ENCODE measurements around the gene NRIP3. TPM values are rescaled to one million over a fixed set of nuclear protein-coding genes. Genes with fewer than 3 reads are reported as not detected.

The NRIP3 gene
- total RNA-seq = 1 to 10 TPM in 1 of 4 donors, under 1 TPM in 1, not detected in 2; 0.80 to 1.7 TPM

DNA sequence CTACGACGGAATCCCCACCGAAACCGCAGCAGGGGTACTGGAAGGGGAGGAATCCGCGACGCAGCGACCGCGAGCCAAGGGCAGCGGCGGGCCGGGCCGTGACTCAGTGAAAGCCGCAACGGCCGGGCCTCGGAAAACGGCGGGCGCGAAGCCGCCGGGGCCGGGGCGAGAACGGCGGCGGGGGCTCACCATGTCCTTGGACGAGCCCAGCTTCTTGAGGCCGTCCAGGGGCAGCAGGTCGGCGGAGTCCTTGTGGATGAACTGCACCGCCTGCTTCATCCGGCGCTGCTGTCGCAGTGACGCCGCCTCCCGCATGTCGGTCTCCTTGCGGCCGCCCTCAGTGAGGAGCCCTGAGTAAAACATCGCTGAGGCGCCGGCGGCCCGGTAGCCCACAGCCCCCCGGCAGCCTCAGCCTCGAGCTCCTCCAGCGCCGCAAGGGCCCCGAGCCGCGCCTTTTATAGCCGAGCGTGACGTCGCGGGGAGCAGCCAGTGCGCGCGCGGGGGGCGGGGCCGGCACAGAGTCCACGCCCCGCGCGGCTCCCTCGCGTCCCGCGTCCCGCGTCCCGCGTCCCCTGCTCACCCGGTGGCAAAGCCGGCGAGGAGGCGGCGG lies at the start of gene NRIP3:
Gene NRIP3, minus strand, starts transcription at position 429 of the 610 bp plus-strand sequence. Its CDS starts 66 bp downstream, at position 363.
- H3K27me3 ChIP-seq = peaks cover 0 to 13% of the 10 kb centered on the region in 2 donors
- H3K27ac ChIP-seq = peak within 1 kb of the TSS in 1 of 4 donors; percentile 38

DNA sequence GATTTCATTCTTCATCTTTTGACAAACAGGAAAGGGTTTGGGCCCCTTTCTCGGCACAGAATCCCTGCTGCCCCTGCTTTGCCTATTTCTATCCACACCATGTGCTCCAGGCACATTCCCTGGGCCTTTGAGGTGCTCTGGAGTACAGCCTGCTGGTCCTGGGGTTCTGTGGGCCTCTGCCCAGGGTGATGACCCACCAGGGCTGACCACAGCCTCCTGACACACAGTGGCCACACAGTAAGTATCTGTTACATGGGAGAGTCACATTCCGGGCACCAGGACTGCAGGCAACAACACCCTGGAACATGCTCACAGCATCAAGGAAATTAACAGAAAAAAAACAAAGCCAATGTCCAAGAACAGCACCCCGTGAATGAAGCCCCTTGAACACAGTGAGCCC lies 48.5 kb upstream of the NRIP3 start:
- H3K27ac ChIP-seq = no peak overlapping the region
- no peaks in the 10 kb centered on the region for H3K27me3 ChIP-seq
- no peak for DNase-seq
- H3K36me3 ChIP-seq = no peaks in the 10 kb centered on the region
- TF ChIP-seq, protein P1, sequence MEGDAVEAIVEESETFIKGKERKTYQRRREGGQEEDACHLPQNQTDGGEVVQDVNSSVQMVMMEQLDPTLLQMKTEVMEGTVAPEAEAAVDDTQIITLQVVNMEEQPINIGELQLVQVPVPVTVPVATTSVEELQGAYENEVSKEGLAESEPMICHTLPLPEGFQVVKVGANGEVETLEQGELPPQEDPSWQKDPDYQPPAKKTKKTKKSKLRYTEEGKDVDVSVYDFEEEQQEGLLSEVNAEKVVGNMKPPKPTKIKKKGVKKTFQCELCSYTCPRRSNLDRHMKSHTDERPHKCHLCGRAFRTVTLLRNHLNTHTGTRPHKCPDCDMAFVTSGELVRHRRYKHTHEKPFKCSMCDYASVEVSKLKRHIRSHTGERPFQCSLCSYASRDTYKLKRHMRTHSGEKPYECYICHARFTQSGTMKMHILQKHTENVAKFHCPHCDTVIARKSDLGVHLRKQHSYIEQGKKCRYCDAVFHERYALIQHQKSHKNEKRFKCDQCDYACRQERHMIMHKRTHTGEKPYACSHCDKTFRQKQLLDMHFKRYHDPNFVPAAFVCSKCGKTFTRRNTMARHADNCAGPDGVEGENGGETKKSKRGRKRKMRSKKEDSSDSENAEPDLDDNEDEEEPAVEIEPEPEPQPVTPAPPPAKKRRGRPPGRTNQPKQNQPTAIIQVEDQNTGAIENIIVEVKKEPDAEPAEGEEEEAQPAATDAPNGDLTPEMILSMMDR (IDR thresholded peaks at IDR 0.05) = no peak
- no peak for TF ChIP-seq POLR2A (IDR thresholded peaks at IDR 0.05)
- no peaks in the 10 kb centered on the region for H3K9me3 ChIP-seq
- no peak overlapping the region for H3K4me3 ChIP-seq
- no peaks in the 10 kb centered on the region for H3K4me1 ChIP-seq

More for the DNA sequence above, at the start of gene NRIP3:
- no peaks in the 10 kb centered on the region for H3K36me3 ChIP-seq
- TF ChIP-seq, protein P1 (IDR thresholded peaks at IDR 0.05) = no peak
- TF ChIP-seq POLR2A (IDR thresholded peaks at IDR 0.05) = no peak
- no peaks in the 10 kb centered on the region for H3K9me3 ChIP-seq
- peak; percentile 65 to 88 (median 82) for DNase-seq
- H3K4me1 ChIP-seq = peaks cover 2 to 20% (median 13%) of the 10 kb centered on the region in 4 donors
- H3K4me3 ChIP-seq = peak within 1 kb of the TSS; percentile 32 to 56 (median 54)

- peaks cover 0 to 6% (median 0%) of the 10 kb centered on the region in 4 donors for H3K4me1 ChIP-seq
- H3K27ac ChIP-seq = no peak overlapping the region
- no peak for TF ChIP-seq POLR2A (IDR thresholded peaks at IDR 0.05)
- TF ChIP-seq, protein P1 (IDR thresholded peaks at IDR 0.05) = no peak
- no peak overlapping the region for H3K4me3 ChIP-seq
- no peak for DNase-seq
- no peaks in the 10 kb centered on the region for H3K27me3 ChIP-seq
- no peaks in the 10 kb centered on the region for H3K36me3 ChIP-seq
- H3K9me3 ChIP-seq = no peaks in the 10 kb centered on the region
Observed at GRCh38 chr11:9049959-9050358, 46.2 kb upstream of the NRIP3 start.

DNA sequence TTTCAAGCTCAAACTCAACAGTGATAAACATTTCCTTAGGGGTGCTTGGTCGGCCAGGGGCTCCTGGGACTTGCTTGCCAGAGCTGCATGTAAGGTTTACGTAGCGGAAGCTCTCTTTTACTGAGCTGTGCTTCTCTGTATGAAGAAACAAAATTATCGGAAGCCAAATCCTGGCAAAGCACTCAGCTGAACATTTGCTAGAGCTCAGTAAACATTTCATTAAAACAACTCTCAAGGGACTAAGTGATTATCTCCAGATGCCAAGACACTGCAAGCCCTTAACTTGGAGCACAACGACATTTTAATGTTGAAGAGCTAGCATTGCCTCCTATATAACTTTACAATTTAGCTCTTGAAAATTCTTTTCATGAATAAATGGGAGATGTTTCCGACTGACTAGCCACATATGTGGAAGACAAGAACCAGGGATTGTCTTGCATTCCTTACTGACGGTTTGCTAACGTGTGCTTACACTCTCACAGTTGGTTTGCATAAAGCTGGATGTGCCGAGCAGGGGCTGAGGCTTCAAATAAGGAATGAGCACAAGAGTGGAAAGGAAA lies 44.2 kb upstream of the NRIP3 start:
- TF ChIP-seq, protein P1 (IDR thresholded peaks at IDR 0.05) = no peak
- TF ChIP-seq POLR2A (IDR thresholded peaks at IDR 0.05) = no peak
- Histone ChIP-seq H3K4me1 (peaks cover 0 to 6% (median 0%) of the 10 kb centered on the region in 4 donors), H3K27ac (peak overlapping the region in 2 of 4 donors; percentile 48 to 59), H3K27me3 (no peaks in the 10 kb centered on the region), H3K9me3 (no peaks in the 10 kb centered on the region), H3K36me3 (no peaks in the 10 kb centered on the region), H3K4me3 (no peak overlapping the region)
- no peak for DNase-seq

DNA sequence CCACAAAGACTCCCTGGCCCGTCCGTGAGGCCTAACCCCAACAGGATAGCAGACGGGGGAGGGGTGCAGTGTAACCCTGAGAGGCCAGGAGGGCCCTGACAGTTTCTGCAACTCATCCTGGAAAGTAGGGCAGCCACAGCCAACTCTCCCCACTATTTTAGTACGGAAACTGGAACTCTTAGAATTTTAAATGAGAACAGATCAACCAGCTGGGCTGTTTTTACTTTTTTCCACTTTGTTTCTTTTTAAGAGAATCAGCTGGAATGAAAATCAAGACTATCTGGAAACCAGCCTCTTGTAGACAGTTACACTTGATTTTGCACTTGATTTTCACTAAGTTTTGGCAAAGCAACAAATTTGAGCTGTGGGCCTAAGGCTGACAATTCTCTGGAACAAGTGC lies 42.7 kb upstream of the NRIP3 start:
- no peak for TF ChIP-seq POLR2A (IDR thresholded peaks at IDR 0.05)
- TF ChIP-seq, protein P1 (IDR thresholded peaks at IDR 0.05) = no peak
- H3K27me3 ChIP-seq = no peaks in the 10 kb centered on the region
- no peak for DNase-seq
- H3K9me3 ChIP-seq = no peaks in the 10 kb centered on the region
- peaks cover 0 to 6% (median 0%) of the 10 kb centered on the region in 4 donors for H3K4me1 ChIP-seq
- no peak overlapping the region for H3K4me3 ChIP-seq
- H3K27ac ChIP-seq = peak overlapping the region in 2 of 4 donors; percentile 48 to 59
- no peaks in the 10 kb centered on the region for H3K36me3 ChIP-seq

Data from Peyer's patch (tissue), 4 donors.